CD4-positive, alpha-beta T cell treated with Interferon gamma for 1 hour (primary cell): Measurements from ENCODE around the gene PAPPA2.
"Not testable (repeated sequence)": the region's sequence is repeated elsewhere in the genome, so short reads cannot be mapped to it uniquely, and the experiment has no call there.

ENCODE experiments used
- DNase-seq: peaks from one replicate; pipeline ENCODE4 v3.0.0-alpha.2; 2020

Gene PAPPA2

DNA sequence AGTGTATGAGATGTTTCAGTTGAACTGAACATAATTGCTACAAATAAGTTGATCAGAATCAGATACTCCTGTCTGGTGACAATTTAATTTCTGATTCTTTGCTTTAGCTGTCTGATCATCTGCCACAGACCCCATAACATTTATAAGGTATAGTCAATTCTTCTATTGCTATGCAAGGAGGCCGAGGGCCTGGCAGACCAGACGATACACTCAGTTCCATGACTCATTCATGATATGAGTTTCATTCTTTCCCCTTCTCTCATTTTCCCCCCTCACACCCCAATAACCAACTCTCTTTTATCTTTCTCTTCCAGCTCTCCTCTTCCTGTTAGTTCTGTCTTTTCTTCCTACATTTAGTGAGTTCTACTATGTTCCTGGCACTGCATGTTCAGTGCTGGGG is 236.8 kb downstream of the PAPPA2 start:
- no peak for DNase-seq

DNA sequence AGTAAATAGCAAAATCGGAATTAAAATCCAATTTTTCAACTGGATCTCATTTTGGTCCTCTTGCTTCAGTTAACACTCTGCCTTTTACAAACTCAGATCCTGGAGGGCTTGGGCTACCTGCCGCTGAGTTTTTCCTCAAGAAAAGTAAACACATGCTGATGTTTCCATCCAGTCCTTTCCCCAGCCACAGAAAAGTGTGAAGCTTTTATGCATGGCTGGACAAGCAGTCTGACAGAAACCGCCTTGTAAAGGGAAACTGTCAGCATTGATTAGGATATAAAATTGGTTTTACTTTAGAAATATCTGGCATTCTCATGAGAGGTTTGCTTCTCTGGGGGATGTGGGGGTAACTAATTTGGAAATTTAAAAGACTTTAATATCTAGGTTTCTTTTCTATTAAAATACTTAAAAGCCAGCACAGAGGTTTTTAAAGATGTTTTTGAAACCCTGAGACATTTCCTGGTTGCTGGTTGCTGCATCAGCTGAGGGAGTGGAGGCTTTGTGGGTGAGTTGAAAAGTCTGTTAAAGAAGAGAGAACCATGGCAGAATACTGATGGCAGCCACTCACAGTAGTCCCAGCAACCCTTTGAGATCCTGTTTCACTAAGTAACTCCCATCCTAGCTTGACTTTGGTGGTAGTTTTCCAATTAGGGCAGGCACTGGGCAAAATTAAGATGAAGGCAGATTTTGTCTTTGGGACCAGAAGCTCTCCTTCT is 238.3 kb downstream of the PAPPA2 start:
- DNase-seq = no peak

DNA sequence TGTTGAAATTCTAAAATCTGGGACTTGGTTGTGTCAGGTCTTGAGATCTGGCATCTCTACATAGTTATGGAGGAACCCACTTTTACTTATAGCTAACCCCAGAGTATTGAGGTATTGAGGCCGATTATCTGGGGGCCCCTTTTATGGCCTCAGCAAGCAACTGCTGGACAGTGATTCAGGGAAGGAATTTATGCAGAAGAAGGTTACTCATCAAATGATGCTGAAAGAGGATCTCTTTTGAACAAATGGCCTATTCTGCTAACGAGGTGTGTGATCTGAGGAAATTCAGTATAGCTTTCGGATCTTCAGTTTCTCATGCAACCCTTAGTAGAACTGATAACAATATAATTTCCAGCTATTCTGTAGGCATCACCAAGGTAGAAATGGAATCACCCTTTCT is 239.9 kb downstream of the PAPPA2 start:
- DNase-seq = no peak

DNA sequence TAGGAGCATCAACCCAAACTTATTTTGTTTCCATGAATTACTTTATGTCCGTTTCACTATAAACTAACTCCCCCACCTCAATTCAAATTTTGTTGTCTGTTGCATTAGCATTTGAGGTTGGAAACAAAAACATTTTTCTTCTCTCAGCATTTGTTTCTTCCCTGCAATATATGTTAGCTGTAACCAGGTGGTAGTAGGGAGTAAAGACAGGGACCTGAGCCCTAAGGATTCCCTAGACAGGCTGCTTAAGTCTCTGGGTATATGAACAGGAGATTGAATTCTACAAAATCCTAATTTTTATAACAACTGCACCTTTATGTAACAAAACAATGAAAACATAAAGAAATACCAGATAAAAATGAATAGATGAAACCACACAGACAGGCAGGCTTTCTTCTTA is 242.6 kb downstream of the PAPPA2 start:
- DNase-seq = no peak

DNA sequence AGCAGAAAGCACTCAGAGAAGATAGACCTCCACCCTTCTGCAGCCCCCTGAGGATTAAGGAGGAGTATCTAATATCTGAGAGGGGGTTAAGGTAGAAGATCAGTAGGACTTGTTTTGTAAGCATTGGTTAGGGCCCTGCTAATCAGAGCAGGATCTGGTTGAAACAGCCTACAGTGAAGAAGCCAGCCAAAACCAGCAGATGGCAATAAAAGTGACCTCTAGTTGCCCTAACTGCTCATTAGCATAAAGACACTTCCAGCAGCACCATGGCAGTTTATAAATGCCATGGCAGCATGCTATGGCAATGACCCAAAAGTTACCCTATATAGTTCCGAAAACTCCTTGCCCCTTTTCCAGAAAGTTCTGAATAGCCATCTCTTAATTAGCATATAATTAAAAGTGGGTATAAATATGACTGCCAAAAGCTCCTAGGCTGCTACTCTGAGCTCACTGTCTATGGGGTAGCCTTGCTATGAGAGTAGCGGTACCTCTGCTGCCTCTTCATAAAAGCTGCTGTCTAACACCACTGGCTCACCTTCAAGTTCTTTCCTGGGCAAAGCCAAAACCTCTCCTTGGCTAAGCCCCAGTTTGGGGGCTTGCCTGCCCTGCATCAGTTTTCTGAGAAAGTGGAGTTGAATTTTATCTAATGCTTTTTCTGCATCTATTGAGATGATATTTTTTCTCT is 254.2 kb downstream of the PAPPA2 start:
- no peak for DNase-seq

DNA sequence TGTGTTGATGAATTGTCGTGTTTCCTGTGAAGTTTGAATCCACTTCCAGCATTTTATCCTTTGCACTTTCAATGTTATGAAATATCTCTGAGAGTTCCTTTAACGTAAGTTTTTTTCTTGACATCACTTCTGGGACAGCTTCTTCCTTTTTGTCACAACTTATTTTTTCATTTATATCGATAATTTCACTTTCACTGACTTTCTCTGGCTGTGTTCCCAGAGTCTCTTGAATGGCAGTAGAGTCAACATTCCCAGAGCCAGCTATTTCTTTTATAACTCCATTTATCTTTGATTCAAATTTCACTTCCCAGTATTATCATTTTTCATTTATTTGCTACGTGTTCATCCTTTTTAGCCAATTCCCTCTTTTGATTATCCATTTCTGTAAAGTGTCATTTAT is 256.5 kb downstream of the PAPPA2 start:
- no peak for DNase-seq

DNA sequence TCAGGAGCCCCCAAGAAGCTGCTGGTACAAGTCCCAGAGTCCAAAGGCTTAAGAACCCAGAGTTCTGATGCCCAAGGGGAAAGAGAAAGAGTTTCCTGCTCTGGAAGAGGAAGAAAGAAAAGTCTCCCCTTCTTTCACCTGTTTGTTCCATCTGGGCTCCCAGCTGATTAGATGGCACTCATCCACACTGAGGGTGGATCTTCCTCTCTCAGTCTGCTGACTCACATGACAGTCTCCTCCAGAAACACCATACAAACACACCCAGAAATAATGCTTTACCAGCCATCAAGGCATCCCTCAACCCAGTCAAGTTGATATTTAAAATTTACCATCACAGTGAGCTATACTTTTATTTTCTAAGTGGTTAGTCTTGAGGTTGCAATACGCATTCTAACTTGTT is 257.9 kb downstream of the PAPPA2 start:
- DNase-seq = no peak

DNA sequence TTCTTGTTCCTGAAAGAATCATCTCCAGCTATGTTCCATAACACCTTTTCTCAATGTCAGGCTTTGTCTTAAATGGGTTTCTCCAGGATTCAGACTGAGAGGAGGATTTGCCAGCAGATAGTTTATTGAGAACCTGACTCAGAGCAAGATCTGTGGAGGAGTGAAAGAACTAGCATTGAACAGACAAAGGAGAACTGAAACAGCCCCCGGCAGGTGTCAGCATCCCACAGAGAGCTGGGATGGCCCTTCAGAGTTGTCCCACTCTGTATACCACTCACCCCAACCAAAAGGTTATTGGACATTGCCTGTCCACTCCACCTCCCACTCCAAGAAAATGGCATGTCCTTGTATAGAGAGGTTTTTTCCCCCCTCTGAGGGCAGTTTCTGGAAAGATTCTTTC is 270.7 kb downstream of the PAPPA2 start:
- no peak for DNase-seq

DNA sequence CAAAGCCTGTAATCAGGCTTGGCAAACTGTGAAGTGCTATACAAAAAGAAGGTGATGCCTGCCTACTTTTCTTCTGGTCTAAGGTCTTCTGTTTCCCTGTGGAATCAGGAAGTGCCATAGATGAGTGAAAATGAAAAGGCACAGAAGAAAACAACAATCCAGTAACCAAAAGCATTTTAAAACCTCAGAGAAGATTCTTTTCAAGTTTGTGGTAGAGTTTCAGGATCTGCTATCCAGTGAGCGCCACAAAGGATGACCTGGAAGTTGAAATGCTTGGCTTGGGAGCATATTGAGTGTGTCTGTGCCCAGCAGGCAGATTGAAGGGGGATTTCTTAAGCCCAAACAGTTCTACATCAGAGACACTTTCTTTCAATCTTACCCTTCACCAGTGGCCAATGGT is 272.2 kb downstream of the PAPPA2 start:
- DNase-seq = no peak

DNA sequence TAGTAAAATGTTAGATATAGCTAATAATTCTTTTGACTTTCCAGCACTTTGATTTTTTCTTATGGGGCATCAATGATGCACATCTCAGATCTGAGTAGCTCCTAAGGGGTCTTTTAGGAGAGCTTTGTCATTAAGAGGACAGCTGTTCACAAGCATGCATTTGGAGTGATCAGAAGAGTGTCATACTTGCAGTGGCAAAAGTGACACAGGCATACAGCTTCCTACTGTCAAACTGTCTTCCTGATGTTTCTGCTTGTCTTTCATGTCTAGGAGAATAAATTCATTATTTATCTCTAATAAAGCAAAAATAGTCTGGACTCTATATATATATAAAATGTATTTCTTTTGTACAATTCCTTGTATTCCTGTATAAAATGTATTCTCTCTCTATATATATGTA is 273.0 kb downstream of the PAPPA2 start:
- no peak for DNase-seq

DNA sequence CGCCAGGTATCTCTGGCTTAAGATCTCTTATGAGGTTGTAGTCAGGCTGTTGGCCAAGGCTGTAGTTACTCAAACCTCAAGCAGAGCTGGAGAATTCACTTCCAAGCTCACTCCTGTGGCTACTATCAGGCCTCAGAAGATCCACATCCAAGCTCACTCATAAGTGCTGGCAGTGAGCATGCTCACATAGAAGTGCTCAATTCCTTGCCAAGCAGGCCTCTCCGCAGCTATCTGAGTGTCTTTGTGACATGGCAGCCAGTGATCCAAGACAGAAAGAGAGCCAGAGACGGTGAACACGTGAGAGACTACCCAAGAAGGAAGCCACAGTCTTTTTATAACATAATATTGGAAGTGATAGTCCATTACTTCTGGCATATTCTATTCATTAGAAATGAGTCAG is 278.2 kb downstream of the PAPPA2 start:
- no peak for DNase-seq

DNA sequence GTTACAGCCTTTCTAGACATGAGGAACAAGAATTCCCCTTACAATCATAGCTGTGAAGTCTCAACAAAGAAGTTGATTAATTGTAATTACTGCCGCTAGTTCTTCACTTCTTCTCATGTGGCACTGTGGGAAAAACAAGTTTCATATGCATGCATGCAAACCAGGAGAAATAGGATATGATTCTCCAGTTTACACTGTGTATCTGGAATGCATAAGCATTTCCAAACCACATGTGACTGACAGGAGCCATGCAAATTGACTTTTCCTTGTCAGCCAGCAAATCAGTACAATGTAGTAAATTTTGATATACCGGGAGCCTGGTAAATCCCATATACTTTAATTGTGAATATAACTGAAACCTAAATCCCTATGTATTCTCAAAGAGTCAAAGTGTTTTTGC is 279.3 kb downstream of the PAPPA2 start:
- no peak for DNase-seq

DNA sequence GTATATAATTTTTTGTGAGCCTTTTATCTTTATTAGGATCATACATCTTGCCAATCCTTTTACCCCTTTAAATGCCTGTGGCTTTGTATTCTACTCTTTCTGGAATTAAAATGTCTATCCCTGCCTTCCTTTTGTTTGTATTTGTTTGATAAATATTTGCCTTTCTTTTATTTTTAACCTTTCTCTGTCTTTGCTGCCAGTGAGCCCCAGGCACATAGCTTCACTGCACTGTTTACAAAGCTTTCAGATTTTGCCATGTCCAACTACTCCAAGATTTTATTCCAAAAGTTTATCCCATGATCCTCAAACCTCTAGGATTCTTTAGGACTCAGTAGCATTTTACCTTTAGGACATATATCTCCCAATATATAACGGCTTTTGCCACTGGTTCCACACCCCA is 281.2 kb downstream of the PAPPA2 start:
- DNase-seq = no peak

DNA sequence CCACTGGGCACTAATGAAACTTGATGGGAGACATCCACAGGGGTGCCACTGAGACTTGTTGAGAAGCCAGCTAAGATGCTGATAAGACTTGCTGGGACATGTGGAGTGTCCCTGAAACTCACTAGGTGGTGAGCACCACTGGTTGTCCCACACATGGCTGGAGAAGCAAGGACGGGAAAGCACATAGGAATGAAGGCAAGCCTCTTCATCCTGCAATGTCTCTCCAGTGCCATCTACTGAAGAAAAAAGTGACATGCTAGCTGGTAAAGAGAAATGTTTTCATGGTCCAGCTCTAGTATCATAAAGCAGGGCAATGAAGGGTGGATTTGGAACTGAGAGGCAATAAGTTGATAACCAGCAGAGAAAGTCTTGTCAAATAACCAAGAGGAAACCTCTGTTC is 283.0 kb downstream of the PAPPA2 start:
- DNase-seq = no peak

DNA sequence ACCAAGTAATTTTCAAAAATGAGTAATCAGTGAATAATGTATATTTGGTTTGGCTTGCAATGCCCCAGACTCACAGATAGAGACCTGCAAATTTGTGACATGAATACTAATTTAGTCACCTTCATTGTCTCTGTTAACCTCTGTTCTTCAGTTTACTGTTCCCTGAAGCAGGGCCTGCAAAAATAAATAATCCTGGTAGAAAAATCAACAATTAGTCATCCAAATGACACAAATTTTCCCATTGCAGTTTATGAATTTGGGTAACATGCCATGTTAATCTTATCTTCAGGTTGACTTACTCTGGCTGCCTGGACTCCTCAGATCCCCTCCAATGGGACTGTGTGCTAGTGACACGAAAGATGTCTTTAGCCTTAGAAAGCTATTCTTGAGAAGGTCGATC is 289.5 kb downstream of the PAPPA2 start:
- DNase-seq = no peak

DNA sequence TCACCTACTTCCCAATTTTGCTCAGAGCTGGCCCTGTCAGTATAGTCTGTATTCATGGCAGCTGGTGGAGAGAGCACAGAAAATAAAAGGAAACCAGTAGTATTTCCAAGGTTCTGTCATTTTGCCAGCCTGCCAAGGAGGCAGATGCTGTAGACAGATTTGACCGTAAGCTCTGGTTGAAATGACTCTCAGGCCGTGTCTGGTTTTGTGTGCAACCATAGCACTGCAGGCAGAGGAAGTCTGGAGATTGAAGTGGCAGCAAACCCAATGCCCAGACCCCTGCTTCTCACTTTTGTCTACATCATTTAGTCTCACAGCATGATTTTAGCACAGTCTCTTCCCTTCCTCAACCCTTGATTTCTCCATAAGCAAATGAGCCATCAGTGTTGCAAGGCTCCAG is 291.7 kb downstream of the PAPPA2 start:
- DNase-seq = no peak

DNA sequence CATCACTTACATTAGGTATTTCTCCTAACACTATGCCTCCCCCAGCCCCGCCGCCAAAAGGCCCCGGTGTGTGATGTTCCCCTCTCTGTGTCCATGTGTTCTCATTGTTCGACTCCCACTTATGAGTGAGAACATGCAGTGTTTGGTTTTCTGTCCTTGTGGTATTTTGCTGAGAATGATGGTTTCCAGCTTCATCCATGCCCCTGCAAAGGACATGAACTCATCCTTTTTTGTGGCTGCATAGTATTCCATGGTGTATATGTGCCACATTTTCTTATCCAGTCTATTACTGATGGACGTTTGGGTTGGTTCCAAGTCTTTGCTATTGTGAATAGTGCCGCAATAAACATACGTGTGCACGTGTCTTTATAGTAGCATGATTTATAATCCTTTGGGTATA is 293.8 kb downstream of the PAPPA2 start:
- DNase-seq = not testable (repeated sequence)

DNA sequence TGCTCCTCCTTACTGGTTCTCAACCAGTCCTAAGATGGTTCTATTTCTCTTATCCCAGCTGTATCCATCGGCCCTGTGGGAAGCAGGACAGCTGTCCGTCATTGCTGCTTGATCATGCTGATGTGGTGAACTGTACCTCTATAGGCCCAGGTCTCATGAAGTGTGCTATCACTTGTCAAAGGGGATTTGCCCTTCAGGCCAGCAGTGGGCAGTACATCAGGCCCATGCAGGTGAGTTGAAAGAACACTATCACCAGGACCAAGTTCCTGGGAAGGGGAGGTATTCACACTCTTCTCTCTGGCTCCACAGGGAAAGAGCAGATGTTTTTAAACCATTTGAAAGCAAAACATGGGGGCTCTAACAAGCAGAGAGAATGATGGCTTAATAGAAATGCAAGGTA is 302.6 kb downstream of the PAPPA2 start:
- no peak for DNase-seq

DNA sequence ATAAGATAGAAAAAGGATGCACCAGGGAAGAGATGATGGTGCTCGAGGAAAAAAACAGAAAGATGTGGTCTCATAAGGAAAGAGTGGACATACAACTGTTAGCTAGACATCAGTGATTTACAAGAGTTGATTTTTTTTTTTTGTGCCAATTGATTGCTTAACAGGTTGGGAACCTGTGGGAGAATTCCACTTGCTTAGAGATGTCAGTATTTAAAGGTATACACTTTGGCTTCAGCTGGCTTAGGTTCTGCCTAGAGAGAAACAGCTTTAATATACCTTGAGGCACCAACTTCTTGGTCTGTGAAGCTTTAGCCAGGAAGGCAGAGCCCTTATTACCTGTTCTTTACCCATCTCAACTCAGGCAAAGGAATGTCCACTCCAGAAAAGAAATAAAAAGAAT is 303.8 kb downstream of the PAPPA2 start:
- no peak for DNase-seq

DNA sequence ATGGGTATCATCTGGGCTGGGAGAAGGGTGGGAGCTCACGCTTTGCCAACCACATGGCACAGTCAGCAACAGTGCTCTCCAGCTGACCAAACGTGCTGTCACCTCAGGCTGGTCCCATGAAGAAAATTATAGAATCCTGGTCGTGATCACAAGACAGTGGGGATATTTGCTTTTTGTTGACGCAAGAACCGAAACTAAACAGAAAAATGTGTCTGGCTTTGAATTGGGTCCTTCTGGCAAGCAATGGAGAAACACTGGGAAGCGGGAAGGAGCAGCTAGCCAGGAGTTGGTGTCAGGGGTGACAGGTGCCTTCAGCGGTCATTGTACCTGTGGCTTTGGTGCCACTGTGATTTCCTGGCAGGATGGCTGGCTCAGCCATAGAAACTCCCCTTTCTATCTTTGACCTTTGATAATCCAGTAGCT is 304.8 kb downstream of the PAPPA2 start:
- DNase-seq = no peak

DNA sequence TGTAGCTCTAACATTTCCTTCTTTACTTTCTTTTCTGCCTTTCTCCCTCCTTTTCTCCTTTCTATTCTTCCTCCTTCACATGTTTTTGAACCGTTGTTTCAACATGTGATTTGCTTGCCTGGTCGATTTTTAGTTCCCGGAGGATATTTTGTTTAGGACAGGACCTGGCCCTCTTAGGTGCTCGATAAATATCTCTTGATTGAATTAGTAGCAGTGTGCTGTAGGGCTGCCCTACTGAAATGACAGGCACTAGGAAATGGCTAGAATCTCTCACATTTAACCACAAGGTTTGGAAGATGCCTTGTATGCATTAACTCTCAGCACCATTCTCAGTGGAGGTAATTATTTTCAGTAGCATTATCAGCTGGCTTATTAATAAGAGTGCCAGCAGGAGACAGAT is 305.6 kb downstream of the PAPPA2 start:
- no peak for DNase-seq

DNA sequence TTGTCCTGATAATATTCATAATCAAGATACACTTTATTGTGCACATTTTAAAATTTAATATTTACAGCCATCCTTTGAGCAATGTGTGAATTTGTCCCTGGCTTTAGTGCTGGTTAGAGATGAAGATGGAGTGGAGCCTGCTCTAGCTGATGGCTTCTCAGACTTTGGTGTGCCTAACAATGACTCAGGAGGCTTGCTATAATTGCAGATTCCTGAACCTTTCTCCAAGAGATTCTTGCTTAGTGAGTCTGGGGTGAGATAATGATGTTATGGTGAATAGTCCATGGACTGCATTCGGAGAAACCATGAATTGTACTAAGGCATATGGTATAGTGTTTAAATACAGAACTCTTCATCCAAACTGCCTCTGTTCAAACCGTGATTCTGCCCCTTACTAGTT is 307.1 kb downstream of the PAPPA2 start:
- no peak for DNase-seq

DNA sequence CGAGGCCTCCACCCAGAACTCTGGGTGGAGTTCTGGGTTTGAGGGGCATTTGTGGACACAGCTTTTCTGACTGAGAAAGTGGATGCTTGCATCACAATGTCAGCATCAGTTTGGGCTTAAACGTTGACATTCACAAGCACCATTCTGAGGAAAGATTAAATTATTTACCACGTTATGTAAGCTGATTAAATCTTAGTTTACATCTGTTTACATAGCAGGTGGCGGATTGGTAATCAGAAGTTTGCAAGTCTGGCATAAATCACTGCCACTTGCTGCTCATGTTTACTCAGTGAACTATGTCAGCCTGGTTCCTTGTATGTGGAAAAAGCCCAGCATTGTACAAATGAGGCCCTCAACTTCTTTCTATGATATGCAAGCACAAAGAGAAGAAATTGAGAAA is 310.1 kb downstream of the PAPPA2 start:
- no peak for DNase-seq

DNA sequence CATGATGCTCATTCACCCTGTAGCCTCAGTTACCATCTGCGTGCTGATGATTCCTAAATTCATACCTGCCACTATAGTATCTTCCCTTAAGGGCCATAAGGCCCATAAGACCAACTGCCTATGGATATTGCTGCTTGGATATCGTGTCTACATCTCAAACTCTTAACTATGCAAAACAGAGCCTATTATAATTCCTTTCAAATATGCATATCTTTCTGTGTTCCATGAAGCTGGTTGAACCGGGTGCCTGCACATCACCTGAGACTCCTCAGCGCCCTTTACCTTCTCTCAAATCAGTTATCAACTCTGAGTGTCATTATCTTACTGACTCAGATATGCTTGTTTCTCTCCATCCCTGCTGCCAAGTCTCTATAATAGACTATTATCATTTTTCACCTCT is 311.2 kb downstream of the PAPPA2 start:
- no peak for DNase-seq

DNA sequence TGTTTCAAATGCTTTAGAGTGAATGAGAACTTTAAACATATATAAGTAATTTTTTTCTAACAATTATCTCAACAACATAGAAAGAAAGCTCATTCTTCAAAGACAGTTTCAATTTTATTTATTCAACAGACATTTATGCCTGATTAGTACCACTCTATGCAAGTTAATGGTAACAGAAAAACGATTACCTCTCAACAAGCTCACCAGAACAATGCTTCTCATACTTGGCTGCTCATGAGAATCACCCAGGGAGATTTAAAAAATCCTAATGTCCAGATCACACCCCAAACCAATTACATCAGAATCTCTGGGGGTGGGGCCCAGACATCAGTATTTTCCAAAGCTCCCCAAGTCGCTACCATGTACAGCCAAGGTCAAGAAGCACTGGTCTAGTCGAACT is 312.4 kb downstream of the PAPPA2 start:
- no peak for DNase-seq
